Omental fat pad (tissue), 4 donors: Measurements from ENCODE around the gene LRP11. TPM values are rescaled to one million over a fixed set of nuclear protein-coding genes. Genes with fewer than 3 reads are reported as not detected.
"Not testable (repeated sequence)": the region's sequence is repeated elsewhere in the genome, so short reads cannot be mapped to it uniquely, and the experiment has no call there.

ENCODE experiments used
- ATAC-seq: fragments of 150-250 bp; one replicate; pipeline ENCODE4 v1.9.1; 2016; ENCODE audit warnings: mild to moderate bottlenecking, moderate library complexity; ENCODE audit not compliant: low FRiP score
- DNase-seq: peaks from one replicate; pipeline ENCODE4 v3.0.0-alpha.2; 2019; ENCODE audit warnings: low spot score
- CTCF ChIP-seq, 3 donors: fragments of 450-650 bp; IDR thresholded peaks; one replicate each; pipeline ENCODE4 v1.5.1; 2016 to 2017; ENCODE audit warnings: antibody characterized with exemption in 3 of 3, mild to moderate bottlenecking in 3 of 3, moderate library complexity in 2 of 3
- total RNA-seq, 4 donors: library from RNA; depleted of rRNA; stranded (reverse); fragments of >200 nt; gene quantifications; one replicate each; pipeline ENCODE4 v1.1.0, GENCODE V29; 2016

The LRP11 gene
- total RNA-seq, 4 donors from 2014 or later: 30.5 to 39.4 (median 33.5) TPM

- no peak for TF ChIP-seq CTCF (IDR thresholded peaks at IDR 0.05)
- ATAC-seq (peak; percentile 90), DNase-seq (peak; percentile 69)
Measured at GRCh38 chr6:149897015-149897697, 33.0 kb upstream of the LRP11 start.

- no peak for TF ChIP-seq CTCF (IDR thresholded peaks at IDR 0.05)
- no peak for DNase-seq
- ATAC-seq: no peak
Measured at GRCh38 chr6:149896491-149896890, 32.3 kb upstream of the LRP11 start.

- no peak for TF ChIP-seq CTCF (IDR thresholded peaks at IDR 0.05)
- ATAC-seq: no peak
- DNase-seq: no peak
Measured at GRCh38 chr6:149895833-149896271, 31.7 kb upstream of the LRP11 start.

- TF ChIP-seq CTCF (IDR thresholded peaks at IDR 0.05): no peak
- no peak for DNase-seq
- ATAC-seq: peak; percentile 26
Measured at GRCh38 chr6:149895048-149895590, 31.0 kb upstream of the LRP11 start.

- DNase-seq, ATAC-seq: not testable (repeated sequence)
Measured at GRCh38 chr6:149891864-149892263, 27.7 kb upstream of the LRP11 start.

- TF ChIP-seq CTCF (IDR thresholded peaks at IDR 0.05): no peak
Measured at GRCh38 chr6:149891259-149891658, 27.1 kb upstream of the LRP11 start.

GRCh38 chr6:149890629-149891045, 26.5 kb upstream of the LRP11 start:
- ATAC-seq: peak; percentile 65
- TF ChIP-seq CTCF (IDR thresholded peaks at IDR 0.05): no peak

More at GRCh38 chr6:149891259-149891658, 27.1 kb upstream of the LRP11 start:
- no peak for DNase-seq
- no peak for ATAC-seq

More at GRCh38 chr6:149890629-149891045, 26.5 kb upstream of the LRP11 start:
- DNase-seq: no peak
